Medulla oblongata (tissue), 1 donor: ENCODE data around the gene AP5S1.
A peak's percentile ranks its signal among the peaks of the same experiment; 100 is the strongest.
"Not testable (repeated sequence)": the region's sequence is repeated elsewhere in the genome, so short reads cannot be mapped to it uniquely, and the experiment has no call there.

Experiments used
- DNase-seq: peaks from one replicate; pipeline ENCODE4 v3.0.0-alpha.2; 2015; ENCODE audit errors: extremely low spot score

Gene AP5S1

DNA sequence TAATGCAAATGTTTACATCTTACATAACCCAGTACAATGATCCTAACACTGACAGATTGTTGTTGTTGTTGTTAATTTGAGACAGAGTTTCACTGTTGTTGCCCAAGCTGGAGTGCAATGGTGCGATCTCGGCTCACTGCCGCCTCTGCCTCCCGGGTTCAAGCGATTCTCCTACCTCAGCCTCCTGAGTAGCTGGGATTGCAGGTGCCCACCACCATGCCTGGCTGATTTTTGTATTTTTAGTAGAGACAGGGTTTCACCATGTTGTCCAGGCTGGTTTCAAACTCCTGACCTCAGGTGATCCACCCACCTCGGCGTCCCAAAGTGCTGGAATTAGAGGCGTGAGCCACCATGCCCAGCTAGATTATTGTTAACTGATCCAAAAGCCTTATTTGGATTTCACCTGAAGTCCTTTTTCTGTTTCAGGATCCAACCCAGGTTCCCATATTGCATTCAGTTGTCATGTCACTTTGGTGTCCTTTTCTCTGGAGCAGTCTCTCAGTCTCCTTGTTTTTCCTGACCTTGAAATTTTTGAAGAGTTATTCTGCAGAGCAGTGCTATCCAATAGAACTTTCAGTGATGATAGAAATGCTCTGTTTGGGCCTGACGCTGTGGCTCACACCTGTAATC, 23.8 kb downstream of the AP5S1 start:
- not testable (repeated sequence) for DNase-seq

DNA sequence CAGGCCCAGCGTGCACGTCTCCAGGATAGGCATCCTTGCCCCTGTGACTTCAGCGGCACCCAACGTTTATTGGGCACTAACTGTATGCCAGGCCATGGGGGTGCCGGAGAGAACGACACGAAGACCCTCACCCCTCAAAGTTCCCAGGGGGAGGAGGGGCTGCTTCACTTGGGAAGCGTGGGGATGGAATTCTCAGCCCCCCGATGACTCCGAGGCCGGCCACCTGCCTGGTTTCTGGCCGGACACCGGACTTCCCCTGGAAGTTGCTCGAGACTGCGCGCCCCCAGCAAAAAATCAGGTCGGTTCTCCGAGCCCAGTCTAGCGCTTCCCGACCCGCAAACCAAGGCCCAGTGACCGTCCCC, 26.0 kb downstream of the AP5S1 start:
- no peak for DNase-seq

DNA sequence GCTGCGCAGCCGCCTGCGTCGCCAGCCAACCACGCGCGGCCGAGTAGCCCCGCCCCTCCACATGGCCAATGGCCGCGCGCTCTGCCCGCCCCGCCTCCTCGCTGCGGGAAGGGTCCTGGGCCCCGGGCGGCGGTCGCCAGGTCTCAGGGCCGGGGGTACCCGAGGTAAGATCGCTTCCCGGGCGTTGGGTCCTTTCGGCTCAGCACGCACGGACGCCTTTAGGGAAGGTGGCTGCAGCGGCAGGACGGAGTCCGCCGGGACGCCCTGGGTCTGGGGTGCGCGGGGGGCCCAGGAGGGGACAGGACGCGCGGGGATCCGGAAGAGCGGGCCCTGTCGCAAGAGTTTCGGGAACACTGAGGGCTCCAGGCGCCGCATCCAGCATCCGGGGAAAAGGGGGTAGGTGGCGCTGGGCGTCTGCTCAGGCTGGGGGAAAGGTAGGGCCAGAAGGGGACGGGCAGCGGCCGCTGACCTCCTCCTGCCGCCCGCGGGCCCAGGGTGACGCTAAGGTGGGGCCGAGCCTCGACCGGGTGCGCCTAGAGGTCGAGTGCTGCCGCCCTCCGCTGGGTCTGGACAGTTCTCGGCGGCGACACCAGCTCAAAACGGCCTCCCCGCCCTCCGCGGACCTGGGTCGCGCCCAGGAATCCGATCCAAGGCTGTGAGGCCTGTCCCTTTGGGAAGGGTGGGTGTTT, 26.5 kb downstream of the AP5S1 start, which contains the start of gene MAVS:
TSS of gene MAVS (plus strand) at position 95 of the 689 bp plus-strand sequence. CDS start 7,791 bp downstream, outside the sequence.
- peak; percentile 91 for DNase-seq

- DNase-seq = peak; percentile 12
These were observed 27.1 kb downstream of the AP5S1 start for GRCh38 chr20:3847429-3847940.

GRCh38 chr20:3848565-3848964, 28.2 kb downstream of the AP5S1 start:
- no peak for DNase-seq

GRCh38 chr20:3854462-3854871, 34.1 kb downstream of the AP5S1 start:
- DNase-seq = no peak

DNA sequence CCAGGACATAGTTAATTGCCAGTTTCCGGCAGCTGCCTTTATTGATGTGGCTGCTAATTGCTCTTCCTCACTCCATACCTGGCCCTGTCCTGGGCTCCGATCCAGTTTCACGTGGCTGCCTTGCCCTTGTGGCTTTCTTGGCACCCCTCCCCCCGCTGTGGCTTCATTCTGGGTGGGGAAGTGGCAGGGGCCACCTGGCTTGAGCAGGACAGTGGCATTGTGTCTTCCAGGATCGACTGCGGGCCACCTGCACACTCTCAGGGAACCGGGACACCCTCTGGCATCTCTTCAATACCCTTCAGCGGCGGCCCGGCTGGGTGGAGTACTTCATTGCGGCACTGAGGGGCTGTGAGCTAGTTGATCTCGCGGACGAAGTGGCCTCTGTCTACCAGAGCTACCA, 37.1 kb downstream of the AP5S1 start:
- no peak for DNase-seq

DNA sequence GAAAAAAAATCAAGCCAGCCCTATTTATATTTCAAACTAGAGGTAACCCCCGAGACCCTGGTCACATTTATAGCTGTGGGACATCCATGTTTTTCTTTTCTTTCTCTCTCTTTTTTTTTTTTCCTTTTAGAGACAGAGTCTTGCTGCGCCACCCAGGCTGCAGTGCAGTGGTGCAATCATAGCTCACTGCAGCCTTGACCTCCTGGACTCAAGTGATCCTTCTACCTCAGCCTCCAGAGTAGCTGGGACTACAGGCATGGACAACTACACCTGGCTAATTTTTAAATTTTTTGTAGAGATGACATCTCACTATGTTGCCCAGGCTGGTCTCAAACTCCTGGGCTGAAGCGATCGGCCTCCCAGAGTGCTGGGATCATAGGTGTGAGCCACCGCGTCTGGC, 38.3 kb downstream of the AP5S1 start:
- DNase-seq = no peak

- no peak for DNase-seq
These were observed 40.8 kb downstream of the AP5S1 start for GRCh38 chr20:3861191-3861590.

- no peak for DNase-seq
These were observed 42.0 kb downstream of the AP5S1 start for GRCh38 chr20:3862333-3862732.

DNA sequence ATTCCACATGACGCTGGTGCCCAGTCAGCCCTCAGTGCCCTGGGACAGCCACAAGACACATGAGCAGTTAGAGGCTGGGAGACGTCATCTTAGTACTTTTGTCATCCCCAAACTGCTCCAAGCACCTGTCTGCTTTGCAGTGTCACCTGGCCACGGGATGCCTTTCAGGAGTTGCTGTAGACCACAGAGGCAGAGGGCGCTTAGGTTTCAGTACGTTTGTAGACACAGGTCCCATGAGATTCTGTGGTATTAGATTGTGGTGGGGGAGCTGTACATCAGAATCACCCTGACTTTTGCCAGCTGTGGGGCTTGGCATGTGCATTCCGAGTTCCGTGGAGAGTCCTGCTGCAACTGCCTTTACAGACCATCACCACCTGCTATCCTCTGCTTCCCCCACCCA, 43.0 kb downstream of the AP5S1 start:
- DNase-seq = no peak

- DNase-seq = no peak
These were observed 44.2 kb downstream of the AP5S1 start for GRCh38 chr20:3864518-3864917.

- no peak for DNase-seq
These were observed 45.0 kb downstream of the AP5S1 start for GRCh38 chr20:3865152-3865886.

DNA sequence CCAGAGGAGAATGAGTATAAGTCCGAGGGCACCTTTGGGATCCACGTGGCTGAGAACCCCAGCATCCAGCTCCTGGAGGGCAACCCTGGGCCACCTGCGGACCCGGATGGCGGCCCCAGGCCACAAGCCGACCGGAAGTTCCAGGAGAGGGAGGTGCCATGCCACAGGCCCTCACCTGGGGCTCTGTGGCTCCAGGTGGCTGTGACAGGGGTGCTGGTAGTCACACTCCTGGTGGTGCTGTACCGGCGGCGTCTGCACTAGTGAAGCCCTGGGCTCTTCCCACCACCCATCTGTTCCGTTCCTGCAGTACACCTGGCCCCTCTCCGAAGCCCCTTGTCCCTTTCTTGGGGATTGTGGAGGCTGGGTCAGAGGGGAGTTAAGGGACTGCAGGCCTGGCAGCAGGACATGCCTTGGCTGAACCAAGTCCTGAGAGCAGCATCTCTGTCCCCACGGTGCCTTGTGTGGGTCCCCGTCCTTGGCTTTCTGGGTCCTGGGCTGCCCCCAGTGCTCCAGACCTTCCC, 45.6 kb downstream of the AP5S1 start:
- no peak for DNase-seq

DNA sequence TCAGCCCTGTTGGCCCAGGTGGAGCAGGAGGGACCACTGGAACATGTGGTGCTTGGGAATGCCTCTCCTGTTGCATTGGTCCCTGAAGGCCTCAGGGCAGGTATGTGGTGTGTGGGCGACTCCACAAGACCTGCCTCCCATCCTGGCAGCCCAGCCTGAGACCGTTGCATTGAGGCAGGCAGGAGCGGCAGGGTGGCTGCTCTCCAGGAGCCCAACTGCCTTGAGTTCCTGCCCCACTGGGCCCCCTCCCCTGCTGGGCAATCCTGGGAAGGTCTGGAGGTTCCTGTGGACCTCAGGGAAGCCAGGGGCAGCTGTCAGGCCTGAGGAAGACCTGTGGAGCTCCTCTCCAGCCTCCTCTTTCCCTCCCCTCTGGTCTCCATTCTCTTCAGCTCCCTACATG, 46.1 kb downstream of the AP5S1 start:
- DNase-seq = no peak

- no peak for DNase-seq
These were observed 47.5 kb downstream of the AP5S1 start for GRCh38 chr20:3867802-3868201.

DNA sequence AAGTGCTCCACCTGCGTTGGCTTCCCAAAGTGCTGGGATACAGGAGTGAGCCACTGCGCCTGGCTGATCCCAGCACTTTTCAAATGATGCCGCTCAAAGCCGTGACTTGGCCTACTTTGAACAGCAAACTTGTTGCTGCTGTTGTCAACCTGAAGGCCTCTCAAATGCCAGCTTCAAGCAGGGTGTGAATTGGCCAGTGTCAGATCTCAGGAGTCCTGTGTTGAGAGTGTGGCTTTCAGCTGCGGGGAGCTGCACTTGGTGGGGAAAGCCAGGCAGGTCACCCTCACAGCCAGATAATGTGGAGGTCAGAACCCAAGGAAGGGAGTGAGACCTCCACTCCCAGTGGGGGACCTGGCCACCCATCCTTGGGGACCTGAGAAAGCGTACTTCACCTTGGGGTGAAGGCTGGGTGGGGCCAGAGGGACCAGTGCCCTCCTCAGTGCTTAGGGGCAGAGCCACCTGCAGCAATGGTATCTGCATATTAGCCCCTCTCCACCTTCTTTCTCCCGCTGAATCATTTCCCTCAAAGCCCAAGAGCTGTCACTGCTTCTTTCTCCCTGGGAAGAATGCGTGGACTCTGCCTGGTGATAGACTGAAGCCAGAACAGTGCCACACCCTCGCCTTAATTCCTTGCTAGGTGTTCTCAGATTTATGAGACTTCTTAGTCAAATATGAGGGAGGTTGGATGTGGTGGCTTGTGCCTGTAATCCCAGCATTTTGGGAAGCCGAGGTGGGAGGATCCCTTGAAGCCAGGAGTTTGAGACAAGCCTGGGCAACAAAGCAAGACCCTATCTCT, 49.7 kb downstream of the AP5S1 start:
- no peak for DNase-seq

DNA sequence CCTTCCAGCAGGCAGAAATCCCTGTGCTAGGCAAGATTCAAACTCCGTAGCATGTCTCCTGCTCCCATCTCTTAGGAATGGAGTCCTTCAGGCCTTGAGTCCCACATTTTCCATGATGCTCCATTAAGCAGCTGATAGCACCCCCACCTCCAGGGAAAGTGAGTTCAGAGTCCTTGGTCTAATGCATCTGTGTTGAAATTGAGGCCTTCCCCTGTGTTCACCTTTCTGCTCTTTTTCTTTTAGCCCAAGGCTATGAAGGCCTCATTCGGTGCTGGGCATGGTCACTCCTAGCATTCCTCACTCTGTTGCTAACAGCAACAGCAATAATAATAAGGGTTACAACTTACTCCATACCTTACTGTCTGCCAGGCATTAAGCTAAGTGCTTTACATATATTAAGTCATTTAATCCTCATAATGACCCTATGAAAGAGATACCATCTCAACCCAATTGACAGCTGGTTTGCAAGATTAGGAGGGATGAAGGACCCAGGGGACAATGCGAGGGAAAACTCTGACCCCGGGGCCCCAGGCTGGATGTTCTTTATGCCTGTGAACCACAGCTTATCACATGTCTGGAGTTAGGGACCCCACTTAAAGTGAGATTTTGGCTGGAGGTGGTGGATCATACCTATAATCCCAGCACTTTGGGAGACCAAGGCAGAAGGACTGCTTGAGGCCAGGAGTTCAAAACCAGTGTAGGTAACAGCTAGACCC, 51.4 kb downstream of the AP5S1 start:
- no peak for DNase-seq

- no peak for DNase-seq
These were observed 53.2 kb downstream of the AP5S1 start for GRCh38 chr20:3873507-3873906.

- DNase-seq = no peak
These were observed 54.0 kb downstream of the AP5S1 start for GRCh38 chr20:3874194-3874844.
